Prostate gland (tissue), 2 donors: ENCODE measurements around the gene TBK1. TPM values are rescaled to one million over a fixed set of nuclear protein-coding genes. Genes with fewer than 3 reads are reported as not detected.

Source experiments
- DNase-seq: peaks from one replicate; pipeline ENCODE4 v3.0.0-alpha.2; 2019; ENCODE audit warnings: low spot score
- H3K27ac ChIP-seq, 2 donors: fragments of 200-600 bp; sonication (generic); 2 replicates each; pipeline ENCODE4 v1.5.1; 2017 to 2019
- H3K27me3 ChIP-seq: fragments of 200-600 bp; sonication (generic); replicated peaks from 2 replicates; pipeline ENCODE4 v1.5.1; 2019; ENCODE audit not compliant: insufficient read depth
- H3K36me3 ChIP-seq, 2 donors: fragments of 200-600 bp; sonication (generic); 1 replicate in 1 of 2; 2 replicates in 1 of 2; pipeline versions ENCODE4 v1.5.1 to v1.8.1; 2017 to 2019
- H3K4me1 ChIP-seq: fragments of 200-600 bp; sonication (generic); replicated peaks from 2 replicates; pipeline ENCODE4 v1.5.1; 2019
- H3K4me3 ChIP-seq, 2 donors: fragments of 200-600 bp; sonication (generic); 2 replicates each; pipeline ENCODE4 v1.5.1; 2017 to 2019
- H3K9me3 ChIP-seq: fragments of 200-600 bp; sonication (generic); 2 replicates; pipeline ENCODE4 v1.5.1; 2017
- POLR2A ChIP-seq: fragments of 450-650 bp; IDR thresholded peaks from one replicate; pipeline ENCODE4 v1.6.1; 2016; ENCODE audit warnings: antibody characterized with exemption, mild to moderate bottlenecking
- POLR2AphosphoS5 ChIP-seq: sonication (generic); formaldehyde crosslinking; IDR thresholded peaks from one replicate; pipeline ENCODE4 v1.6.1; 2017; ENCODE audit warnings: antibody characterized with exemption
- WGBS: methylation state at CpG from one replicate; pipeline ENCODE4 v1.1.5; 2018; 5-methylcytosine and 5-hydroxymethylcytosine counted together
- intact Hi-C: fragments of 100-400 bp; cut with DNase I; formaldehyde crosslinking; loops from one replicate; pipeline ENCODE4 v1.14.2; 2022
- total RNA-seq, 2 donors: library from RNA; depleted of rRNA; stranded (reverse); fragments of >200 nt; gene quantifications; one replicate each; pipeline ENCODE4 v1.1.0, GENCODE V29; 2016
- TF ChIP-seq, protein P1 (sequence below), 4 experiments: fragments of 200-600 bp in 2 of 4; fragments of 450-650 bp in 2 of 4; sonication (generic) in 2 of 4; IDR thresholded peaks; 1 replicate in 3 of 4; 2 replicates in 1 of 4; pipeline ENCODE4 v1.5.1; 2016 to 2019; ENCODE audit warnings: antibody characterized with exemption in 4 of 4, mild to moderate bottlenecking in 2 of 4, moderate library complexity in 2 of 4

Gene TBK1
- total RNA-seq, 2 donors from 2014 or later = 25.9 to 33.6 TPM

DNA sequence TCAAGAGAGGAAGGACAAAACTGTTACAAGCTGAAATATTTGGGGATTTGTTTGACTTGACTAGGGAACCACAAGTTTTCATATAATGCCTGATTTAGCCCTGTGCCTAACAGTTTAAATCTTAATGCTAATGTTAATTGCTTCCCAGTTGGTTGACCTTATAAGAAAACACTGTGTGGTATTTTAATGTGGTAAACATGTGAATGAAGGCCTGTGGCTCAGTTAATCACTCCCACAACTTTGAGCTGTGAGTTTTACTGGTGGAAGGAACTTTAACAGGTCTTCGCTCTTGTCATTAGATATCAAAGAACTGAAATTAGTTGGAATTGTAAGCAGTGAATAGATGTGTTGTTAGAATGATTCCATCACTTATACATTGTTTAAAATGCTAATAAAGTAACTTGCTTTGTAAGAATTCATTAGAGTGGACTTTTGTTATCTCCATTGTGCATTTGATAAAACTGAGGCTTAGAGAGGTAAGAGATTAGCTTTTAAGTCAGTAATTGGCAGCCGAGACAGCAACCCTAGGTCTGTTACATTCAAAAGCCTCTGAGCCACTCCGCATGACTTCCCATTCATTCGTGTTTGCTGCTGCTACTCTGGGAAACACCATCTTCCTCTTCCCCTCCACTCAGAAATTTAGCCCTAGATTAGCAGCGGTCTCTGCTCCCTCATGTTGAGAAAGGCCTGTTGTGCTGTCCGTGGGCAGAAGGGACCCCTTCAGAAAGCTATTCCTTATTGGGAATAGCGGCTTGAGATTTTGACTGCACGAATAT is 1.0 kb upstream of the TBK1 start:
- no peaks in the 10 kb centered on the region for H3K9me3 ChIP-seq
- intact Hi-C loops = no loop called here
- H3K4me1 ChIP-seq = peaks cover 8% of the 10 kb centered on the region
- 23% methylated on average over 8 of the region's 8 CpGs for WGBS
- H3K36me3 ChIP-seq = no peaks in the 10 kb centered on the region
- peak overlapping the region in 1 of 2 donors; percentile 89 for H3K4me3 ChIP-seq
- no peak for DNase-seq
- TF ChIP-seq, protein P1, sequence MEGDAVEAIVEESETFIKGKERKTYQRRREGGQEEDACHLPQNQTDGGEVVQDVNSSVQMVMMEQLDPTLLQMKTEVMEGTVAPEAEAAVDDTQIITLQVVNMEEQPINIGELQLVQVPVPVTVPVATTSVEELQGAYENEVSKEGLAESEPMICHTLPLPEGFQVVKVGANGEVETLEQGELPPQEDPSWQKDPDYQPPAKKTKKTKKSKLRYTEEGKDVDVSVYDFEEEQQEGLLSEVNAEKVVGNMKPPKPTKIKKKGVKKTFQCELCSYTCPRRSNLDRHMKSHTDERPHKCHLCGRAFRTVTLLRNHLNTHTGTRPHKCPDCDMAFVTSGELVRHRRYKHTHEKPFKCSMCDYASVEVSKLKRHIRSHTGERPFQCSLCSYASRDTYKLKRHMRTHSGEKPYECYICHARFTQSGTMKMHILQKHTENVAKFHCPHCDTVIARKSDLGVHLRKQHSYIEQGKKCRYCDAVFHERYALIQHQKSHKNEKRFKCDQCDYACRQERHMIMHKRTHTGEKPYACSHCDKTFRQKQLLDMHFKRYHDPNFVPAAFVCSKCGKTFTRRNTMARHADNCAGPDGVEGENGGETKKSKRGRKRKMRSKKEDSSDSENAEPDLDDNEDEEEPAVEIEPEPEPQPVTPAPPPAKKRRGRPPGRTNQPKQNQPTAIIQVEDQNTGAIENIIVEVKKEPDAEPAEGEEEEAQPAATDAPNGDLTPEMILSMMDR (IDR thresholded peaks at IDR 0.05) = no peak
- TF ChIP-seq POLR2A = no peak
- TF ChIP-seq POLR2AphosphoS5 = no peak
- no peaks in the 10 kb centered on the region for H3K27me3 ChIP-seq
- peak overlapping the region; percentile 95 to 96 for H3K27ac ChIP-seq

DNA sequence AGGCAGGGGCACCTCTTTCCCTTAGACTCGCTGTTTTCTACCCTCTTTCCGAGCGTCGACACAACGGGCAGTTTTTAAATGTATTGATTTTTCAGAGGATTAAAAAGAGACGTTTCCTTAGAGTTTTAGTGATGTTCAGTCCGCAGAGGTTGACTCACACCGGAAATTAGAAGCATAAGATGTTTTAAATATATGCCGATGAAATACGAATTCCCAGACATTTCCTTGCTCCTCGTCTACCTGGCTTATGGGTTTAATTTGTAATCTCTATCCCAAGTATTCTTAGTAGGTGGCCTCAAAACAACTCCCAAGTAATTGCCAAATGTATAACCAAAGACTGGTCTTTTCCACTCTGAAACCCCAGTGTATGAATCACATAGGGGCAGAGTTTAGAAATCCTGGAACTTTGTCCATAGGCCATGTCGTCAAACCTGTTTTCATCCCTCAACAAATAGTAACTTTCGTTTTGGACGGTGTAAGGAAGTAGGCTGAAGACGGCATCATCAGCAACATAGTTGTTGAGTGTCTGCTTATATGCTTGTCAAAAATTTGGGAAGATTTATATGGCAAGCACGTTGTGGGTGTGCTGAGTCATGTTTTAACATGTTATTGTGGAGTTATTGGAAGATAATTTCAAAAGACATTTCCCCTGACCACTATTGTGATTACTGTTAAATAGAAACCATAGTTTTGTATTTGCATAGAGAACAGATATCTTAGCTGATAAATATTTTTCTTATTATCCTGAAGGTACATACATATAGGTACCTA is 824 bp downstream of the TBK1 start:
- intact Hi-C loops = no loop called here
- no peaks in the 10 kb centered on the region for H3K27me3 ChIP-seq
- H3K4me1 ChIP-seq = peaks cover 5% of the 10 kb centered on the region
- no peaks in the 10 kb centered on the region for H3K9me3 ChIP-seq
- DNase-seq = peak; percentile 62
- H3K4me3 ChIP-seq = peak overlapping the region; percentile 89 to 94
- WGBS = under 1% methylated on average over 16 of the region's 16 CpGs
- no peaks in the 10 kb centered on the region for H3K36me3 ChIP-seq
- peak; percentile 69 for TF ChIP-seq POLR2AphosphoS5
- TF ChIP-seq, protein P1 (IDR thresholded peaks at IDR 0.05) = no peak
- H3K27ac ChIP-seq = peak overlapping the region; percentile 95 to 96

DNA sequence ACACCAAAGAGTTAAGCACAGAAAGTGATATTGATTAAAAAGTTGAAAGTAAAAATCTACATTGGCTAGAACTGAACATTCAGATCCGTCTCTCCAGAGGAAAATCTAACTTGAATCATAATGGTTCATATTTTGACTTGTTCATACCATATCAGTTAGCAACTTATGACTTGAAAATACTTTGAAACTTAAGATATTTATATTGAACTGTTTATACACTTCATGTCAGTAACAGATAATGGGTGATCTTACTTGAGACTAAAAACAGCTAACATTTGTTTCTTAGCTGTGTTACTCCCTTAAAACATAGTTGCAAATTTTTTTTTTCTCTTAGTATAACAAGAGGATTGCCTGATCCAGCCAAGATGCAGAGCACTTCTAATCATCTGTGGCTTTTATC is 3.6 kb downstream of the TBK1 start:
- H3K27ac ChIP-seq = no peak overlapping the region
- intact Hi-C loops = no loop called here
- peaks cover 4% of the 10 kb centered on the region for H3K4me1 ChIP-seq
- H3K9me3 ChIP-seq = no peaks in the 10 kb centered on the region
- no peaks in the 10 kb centered on the region for H3K27me3 ChIP-seq
- no peaks in the 10 kb centered on the region for H3K36me3 ChIP-seq
- 78% methylated on average over 1 of the region's 1 CpG for WGBS
- TF ChIP-seq POLR2A (no peak), POLR2AphosphoS5 (no peak)
- TF ChIP-seq, protein P1 (IDR thresholded peaks at IDR 0.05) = no peak
- DNase-seq = no peak
- no peak overlapping the region for H3K4me3 ChIP-seq

DNA sequence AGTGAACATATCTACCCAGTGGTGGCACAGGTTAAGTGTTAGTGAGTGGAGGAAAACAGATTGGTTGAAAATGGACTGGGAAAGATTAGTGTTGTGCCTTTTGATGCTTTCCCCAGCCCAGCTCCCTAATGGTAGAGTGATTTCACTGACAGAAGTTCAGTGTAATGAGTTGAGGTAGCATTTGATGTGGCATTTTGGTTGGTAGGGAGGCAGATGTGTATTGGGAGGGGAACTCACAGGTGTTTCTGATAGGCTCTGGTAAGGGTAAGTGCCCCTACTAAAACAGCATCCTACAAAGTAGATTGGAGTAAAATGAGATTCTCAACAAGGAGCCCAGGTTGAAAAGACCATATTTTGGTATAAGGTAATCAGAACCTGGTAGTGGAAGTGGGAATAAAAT is 4.2 kb downstream of the TBK1 start:
- Histone ChIP-seq H3K4me1 (peaks cover 2% of the 10 kb centered on the region), H3K4me3 (no peak overlapping the region), H3K27me3 (no peaks in the 10 kb centered on the region), H3K9me3 (no peaks in the 10 kb centered on the region), H3K36me3 (no peaks in the 10 kb centered on the region), H3K27ac (no peak overlapping the region)
- DNase-seq = no peak
- intact Hi-C loops = no loop called here
- TF ChIP-seq, protein P1 (IDR thresholded peaks at IDR 0.05) = no peak
- no peak for TF ChIP-seq POLR2AphosphoS5
